Measurements from ENCODE around the gene LKAAEAR1.

The LKAAEAR1 gene

DNA sequence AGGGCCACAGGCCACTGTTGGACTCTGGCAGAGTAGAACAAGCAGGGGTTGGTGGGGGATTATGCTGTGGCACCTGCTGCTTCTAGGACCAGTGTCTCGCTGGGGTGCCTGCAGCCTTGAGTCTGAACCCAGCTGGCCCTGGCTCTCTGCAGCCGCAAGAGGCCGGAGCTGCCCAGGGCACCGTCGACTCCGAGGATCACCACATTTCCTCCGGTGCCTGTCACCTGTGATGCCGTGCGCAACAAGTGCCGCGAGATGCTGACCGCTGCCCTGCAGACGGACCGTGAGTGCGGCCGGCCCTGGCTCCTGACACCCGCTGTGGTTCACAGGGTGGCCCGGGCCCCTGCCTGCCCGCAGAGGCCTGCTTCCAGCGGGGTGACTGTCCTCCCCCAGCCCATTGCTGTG, 15.0 kb downstream of the LKAAEAR1 start:
- in situ Hi-C loops (cut with HindIII; ENCODE audit: low sequenced_read_pairs): no loop called here

DNA sequence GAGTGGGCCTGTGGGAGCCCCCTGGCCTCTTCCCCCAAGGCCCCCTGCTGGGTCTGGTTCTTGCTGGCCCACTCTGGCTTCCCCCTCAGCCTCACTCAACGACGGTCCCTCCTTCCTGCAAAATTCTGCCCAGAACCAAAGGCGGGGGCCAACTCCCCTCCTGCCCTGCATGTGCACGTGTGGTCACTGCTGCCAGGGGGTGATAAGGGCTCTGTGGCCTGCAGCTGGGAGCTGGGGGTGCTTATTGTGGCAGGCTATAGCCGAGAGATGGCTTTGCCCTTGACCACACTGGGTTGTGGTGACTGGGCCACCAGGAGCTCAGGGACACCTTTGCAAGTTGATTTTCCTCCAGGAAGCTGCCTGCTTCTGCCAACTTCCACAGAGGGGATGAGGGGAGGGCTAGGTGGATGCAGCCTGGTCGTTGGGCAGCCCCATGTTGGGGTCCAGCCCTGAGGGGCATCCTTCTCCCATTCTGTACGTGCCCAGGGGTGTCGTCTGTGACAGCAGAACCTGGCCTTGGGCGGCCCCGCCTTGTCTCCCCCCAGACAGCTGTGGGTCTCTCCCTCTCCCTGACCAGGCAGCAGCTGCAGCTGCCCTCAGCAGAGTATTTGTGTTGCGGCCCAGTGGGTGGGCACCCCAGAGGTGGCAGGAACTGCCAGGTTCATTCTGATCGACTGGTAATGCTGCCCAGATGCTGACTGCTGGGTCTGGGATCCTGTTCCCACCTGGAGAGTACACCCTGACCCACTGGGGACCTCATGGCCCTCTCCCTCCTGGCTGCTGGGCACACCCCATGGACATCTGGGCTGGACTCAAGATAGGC, 15.6 kb downstream of the LKAAEAR1 start:
- in situ Hi-C loops (cut with HindIII; ENCODE audit: low sequenced_read_pairs): no loop called here

DNA sequence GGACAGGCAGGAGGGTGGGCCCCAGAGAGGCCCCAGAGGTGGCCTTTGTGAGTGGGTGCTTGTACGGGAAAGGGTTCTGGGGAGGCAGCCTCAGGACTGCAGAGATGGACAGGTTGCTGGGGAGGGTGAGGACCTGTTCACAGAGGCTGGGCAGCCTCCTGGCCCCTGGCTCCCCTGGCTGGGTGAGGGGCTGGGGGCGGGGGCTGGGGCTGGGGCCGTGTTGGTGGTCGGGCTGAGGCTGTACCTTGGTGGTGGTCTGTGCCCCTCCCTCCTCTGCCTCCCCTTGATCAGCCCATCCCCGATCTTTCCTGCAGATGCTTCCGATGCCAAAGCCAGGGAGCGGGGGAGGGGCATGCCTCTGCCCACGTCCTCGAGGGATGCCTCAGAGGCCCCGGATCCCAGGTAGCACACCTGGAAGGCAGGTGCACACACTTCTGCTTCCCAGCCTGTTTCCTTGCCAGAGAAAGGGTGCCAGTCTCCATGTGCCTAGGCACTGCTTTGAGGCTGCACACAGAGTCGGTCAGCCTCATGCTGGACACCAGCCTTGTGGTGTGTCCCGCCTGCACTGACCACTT, 16.4 kb downstream of the LKAAEAR1 start:
- in situ Hi-C loops (cut with HindIII; ENCODE audit: low sequenced_read_pairs): no loop called here

DNA sequence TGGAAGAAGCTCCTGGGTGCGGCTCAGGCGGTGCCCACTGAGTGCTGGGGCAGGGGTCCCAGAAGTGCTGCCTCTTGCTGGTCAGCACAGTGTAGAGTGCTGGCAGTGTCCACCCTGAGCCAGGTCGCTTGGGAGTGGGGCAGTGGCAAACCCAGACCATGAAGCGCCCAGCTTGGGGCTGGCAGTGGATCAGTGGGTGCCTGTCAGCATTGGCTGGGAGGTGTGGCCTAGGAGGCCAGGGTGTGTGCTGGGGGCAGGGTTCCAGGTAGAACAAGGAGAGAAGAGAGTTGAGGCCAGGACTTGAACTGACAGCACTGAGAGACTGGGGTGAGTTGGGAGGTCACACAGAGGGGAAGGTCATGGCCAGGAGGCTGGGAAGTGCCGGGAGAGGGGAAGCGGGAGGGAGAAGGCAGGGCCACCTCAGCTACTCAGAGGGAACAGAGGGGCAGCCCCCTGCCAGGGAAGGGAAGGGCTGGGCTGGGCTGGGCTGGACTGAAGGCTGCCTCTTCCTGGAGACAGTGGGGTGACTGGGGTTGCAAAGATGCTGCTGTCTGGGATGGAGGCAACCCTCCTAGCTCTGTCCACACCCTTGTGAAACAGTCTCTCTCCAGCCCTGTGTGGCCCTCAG, 17.1 kb downstream of the LKAAEAR1 start:
- in situ Hi-C loops (cut with HindIII; ENCODE audit: low sequenced_read_pairs): no loop called here

DNA sequence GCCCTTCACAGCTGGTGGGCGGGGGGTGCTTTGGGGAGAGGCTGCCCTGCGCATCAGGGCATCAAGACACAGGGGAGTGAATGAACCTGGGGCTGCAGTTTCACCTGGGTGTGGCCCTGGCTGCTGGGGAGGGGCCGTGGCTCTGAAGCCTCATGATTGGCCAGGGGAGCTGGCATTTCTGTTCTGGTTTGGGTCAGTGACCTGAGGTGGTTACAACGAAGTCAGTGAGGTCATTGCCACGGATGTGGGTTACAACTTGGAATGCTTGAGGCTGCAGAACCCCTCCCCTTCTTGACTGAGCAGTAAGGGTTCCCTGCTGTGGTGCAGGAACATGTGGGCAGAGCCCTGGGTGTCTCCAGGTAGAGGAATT, 18.2 kb downstream of the LKAAEAR1 start:
- in situ Hi-C loops (cut with HindIII; ENCODE audit: low sequenced_read_pairs): no loop called here

DNA sequence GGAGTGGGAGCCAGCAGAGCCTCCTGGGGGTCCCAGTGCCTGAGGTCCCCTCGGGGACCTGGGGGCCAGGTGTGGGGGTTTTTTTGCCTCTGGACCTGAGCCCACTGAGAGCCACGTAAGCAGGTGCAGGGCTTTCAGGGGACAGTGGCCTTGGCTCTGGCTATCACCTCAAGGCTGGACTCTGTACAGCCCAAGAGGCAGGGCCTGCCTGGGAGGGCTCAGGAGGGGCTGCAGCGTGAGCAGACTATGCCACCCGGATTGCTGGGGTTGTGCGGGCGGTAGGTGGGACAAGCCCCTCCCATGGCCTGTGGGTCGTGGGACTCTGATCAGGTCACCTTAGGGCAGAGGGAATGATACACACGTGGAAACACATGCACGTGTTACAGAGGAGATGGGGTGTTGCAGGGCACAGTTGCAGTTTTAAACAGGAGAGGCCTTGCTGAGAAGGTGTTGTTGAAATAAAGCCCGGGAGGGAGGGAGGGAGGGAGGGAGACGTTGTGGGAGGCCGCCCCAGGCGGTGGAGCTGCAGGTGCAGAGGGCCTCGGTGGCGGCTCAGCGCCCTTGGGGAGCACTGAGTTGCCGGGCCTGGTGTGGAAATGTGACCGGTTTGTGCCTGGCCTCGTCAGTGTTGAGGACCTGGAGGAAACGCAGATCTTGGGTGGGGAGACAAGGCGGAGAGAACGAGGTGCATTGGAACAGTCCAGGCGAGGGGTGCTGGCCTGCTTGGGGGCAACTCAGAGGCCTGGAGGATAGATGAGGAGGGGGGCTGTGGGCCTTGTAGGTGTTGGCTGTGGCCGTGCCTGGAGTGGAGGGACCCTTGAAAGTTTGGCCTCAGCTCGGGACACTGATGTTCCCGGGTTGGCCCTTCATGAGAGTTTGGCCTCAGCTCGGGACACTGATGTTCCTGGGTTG, 18.9 kb downstream of the LKAAEAR1 start:
- in situ Hi-C loops (cut with HindIII; ENCODE audit: low sequenced_read_pairs): no loop called here

DNA sequence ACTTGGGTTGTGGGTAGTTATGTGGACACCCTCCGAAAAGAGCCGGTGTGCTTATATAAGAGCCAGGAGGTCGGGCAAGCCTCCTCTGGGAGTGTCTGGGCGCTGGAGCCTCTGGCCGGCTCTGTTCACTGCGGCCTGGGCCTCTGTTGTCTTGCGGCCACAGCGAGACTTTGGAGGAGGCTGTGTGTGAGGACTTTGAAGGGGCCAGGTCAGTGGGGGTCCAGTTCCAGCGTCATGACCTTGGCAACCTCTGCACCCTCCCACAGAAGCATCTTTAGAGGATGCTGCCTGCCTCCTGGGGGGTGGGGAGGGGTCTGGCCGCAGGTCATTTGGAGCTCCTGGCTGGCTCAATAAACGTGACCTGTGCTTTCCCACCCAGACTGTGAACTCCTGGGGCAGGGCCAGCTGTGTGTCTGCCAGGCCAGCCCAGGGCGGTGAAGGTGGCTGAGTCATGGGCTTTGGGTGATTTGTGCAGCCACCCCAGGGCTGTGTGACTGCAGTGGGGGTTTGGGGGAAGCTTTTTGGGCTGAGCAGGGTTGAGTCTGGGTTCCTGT, 20.0 kb downstream of the LKAAEAR1 start:
- in situ Hi-C loops (cut with HindIII; ENCODE audit: low sequenced_read_pairs): no loop called here

DNA sequence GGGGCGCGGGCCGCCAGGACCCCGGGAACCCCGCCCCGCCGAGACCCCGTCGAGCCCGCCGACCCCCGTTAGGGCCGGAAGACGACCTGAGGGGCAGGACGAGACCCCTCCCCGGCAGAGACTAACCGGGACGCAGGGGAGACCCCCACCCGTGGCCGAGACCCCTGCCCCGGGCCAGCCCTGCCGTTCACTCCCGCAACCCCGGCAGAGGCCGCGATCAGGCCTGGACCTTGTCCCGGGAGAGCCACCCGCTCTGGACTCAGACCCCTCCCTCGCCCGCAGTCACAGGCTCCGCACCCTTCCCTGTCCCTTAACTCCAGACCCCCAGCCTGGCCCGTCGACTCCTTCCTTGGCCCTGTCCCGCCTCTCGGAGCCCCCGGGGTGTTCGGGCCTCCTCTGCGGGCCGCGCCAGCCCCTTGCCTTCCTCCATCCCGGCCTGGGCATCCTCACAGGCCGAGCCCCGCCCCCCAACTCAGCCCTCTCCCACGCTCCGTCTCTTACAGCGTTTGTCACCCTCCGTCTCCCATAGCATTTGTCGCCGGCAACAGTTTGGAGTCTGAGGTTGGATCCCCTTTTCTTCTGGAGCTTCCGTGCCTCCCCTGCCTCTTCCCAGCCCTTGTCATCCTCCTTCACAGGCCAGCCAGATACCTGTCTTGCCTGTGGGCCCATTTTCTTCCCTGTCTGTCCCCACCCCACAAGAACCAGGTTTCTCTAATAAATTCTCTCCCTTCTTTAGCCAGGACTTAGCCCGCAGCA, 20.6 kb downstream of the LKAAEAR1 start:
- in situ Hi-C loops (cut with HindIII; ENCODE audit: low sequenced_read_pairs): no loop called here

DNA sequence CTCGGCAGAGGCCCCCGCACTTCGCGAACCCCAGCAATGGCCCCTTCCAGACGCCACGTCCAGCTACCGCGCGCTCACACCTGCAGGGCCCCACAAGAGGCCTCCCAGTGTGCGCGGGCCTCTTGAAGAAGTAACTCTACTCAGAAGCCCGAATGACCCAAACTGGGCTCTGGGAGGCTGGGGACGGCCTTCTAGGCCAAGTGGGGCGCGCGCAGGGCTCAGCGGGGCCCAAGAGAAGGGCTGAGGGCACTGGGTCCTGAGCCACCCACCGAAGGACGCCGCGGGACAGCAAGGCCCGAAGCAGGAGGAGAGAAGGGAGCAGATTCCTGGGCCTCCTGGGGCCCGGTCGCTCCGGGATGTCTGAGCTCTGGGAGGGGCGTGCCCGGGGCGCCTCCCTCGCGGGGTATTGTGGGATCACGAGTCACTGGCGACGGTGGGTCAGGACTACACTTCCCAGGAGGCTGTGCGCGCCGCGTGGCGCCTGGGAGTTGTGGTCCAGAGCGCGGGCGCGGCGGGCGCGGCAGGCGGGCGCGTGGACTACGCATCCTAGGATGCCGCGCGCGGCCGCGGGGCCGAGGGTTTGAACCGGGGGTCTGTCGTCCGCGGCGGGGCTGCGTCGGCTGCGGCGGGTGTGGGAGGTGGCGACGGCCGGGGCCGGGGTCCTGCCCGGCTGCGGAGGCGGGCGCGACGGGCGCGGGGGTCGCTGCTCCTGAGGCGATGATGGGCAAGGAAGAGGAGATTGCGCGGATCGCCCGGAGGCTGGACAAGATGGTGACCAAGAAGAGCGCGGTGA, 21.4 kb downstream of the LKAAEAR1 start, which contains the start of gene TCEA2:
Gene TCEA2 (plus strand): TSS at position 603 of the 793 bp plus-strand sequence. CDS start 115 bp downstream, at position 718.
- in situ Hi-C loops (cut with HindIII; ENCODE audit: low sequenced_read_pairs): no loop called here

DNA sequence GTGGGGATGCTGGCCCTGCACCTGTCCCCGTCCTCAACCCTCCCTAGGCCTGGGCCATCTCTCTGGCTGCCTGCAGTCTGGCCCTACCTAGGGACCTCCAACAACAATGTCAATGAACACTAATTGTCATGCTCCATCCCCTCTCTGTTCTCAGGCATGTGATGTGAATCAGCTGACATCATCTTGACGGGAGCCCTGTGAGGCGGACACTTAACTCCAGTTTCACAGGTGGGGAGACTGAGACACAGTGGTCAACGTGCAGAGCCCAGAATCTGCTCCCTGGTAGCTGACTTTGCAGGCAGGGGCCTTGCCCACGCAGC, 22.0 kb downstream of the LKAAEAR1 start:
- in situ Hi-C loops (cut with HindIII; ENCODE audit: low sequenced_read_pairs): no loop called here

DNA sequence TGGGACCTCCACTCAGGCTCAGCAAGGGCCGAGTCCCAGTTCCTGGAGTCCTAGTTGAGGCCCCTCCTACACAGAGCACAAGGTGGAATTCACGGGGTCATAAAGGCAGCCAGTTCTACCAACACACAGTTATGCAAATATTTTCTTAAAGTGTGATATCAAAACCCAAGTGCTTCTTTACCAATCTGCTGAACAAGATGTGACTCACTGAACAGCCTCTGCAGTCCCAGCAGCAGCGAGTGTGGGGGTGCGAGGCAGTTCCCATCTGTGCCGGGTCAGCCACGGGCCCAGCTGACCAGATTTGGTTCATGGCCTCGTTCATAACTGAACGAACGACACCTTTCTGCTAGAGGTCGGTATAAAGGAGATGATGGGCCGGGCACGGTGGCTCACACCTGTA, 25.7 kb downstream of the LKAAEAR1 start:
- in situ Hi-C loops (cut with HindIII; ENCODE audit: low sequenced_read_pairs): loop anchor here (10.0 kb wide), 1 partner anchor 184 kb away; no protein-coding TSS in a partner anchor

DNA sequence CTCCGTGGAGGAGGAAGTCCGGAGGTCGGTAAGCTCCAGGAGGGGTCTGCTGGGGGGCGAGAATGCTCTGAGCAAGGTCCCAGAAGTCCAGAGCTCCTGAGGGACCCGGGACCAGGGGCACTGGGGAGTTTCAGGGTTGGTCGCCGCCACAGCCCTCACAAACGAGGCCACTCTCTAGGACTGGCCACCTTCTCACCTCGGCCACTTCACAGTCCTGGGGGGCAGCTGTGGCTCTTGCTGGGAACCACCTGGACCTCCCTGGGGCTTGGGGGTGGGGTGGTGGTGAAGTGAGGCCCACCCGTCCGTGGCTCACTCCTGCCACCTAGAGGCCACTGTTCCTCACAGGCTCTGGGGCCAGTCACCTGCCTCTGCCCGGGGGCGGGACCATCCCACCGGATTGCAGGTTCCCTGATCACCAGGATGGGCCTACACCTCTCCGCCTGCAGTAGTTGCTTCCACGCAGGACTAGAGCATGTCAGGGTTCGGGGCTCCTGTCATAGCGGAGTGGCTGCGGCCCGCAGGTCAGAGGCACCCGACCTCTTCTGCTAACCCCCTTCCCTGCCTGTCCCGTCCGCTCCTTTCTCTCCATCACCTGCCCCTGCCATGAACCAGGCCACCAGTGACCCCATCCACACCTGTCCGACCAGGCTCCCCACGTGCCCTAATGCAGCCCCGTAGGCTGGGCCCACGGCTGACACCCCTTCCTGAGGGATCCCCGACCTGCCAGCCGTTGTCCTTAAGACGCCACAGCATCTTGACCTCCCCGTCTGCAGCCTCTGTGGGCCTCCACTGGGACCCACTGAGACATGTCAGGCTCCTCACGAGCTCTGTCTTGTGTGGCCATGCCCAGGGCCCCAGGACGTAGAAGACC, 26.3 kb downstream of the LKAAEAR1 start:
- in situ Hi-C loops (cut with HindIII; ENCODE audit: low sequenced_read_pairs): loop anchor here (10.0 kb wide), 1 partner anchor 183 kb away; no protein-coding TSS in a partner anchor

DNA sequence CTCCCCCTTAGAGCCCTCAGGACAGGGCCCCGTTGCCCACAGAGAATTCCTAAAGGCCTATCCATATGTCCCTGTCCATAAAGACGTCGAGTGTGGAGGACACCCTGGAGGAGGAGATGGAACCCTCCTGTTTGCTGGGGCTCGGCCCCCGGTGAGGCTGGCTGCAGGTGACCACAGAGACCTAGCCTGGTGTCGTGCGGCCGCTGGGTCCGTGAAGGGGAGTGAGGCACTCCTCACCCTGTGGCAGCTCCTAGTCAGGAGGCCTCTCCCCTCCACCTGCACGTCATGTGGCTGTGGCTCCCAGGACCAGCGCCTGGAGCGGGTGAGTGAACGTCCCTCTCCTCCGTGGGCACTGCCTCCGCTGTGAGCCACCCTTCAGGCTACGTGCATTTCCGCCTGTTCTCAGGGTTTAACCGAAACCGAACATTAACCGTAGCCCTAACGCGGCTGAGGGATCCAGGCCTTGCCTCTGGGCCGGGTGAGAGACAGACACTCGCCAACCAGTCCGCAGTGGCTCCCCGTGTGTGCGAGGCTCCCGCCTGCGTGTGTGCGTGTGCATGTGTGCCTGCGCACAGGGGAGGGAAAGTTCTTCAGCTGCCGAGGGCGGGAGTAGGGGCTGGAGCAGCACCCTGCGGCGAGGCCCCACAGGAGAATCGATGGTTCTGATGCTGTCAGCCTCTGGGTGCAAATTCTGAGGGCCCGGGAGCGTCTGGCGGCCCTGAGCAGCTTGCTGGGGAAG, 27.1 kb downstream of the LKAAEAR1 start:
- in situ Hi-C loops (cut with HindIII; ENCODE audit: low sequenced_read_pairs): loop anchor here (10.0 kb wide), 1 partner anchor 182 kb away; no protein-coding TSS in a partner anchor

DNA sequence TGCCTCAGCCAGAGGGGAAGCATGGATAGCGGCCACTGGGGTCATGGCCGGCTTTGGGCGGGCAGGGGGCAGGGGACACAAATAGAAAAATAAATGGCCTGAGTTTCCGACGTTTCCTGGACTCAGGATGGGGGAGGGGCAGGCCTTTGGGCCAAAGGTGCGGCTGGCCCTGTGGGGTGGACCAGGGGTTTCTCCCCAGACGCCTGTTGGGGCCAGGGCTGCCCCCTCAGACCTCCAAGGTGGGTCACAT, 27.6 kb downstream of the LKAAEAR1 start:
- in situ Hi-C loops (cut with HindIII; ENCODE audit: low sequenced_read_pairs): loop anchor here (10.0 kb wide), 1 partner anchor 182 kb away; no protein-coding TSS in a partner anchor

DNA sequence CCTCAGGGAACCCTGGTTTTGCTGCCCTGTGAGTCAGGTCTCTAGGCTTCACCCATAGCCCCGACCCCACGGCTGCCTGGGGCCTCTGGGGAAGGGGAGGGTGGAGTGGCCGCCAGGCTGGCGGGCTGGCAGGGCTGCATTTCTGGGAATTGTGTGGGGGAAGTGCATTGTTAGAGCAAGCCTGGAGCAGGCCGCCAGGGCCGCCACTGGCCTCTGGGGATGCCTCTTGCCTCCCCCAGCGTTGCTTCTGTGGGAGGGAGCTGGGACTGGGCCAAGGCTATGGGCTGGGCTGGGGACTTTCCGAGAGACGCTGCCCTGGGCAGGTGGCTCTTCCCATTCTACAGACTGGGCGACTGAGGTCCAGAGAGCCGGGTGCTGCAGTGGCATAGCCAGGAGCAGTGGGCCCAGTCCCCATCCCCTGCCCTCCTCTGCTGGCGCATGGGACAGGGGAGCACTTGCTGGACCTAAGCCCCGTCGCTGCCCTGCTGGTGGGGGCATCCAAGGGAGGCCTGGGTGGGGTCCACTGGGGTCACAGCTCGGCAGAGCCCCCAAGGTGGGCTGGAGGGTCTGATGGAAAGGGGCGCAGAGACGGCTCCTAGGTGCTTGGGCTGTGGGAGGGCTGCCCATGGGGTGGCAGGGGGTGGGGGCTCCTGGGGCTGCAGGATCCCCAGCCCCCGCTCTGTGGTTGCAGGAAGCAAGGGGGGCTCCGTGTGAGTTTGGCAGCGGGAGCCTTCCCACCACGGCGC, 28.1 kb downstream of the LKAAEAR1 start:
- in situ Hi-C loops (cut with HindIII; ENCODE audit: low sequenced_read_pairs): loop anchor here (10.0 kb wide), 1 partner anchor 181 kb away; no protein-coding TSS in a partner anchor

DNA sequence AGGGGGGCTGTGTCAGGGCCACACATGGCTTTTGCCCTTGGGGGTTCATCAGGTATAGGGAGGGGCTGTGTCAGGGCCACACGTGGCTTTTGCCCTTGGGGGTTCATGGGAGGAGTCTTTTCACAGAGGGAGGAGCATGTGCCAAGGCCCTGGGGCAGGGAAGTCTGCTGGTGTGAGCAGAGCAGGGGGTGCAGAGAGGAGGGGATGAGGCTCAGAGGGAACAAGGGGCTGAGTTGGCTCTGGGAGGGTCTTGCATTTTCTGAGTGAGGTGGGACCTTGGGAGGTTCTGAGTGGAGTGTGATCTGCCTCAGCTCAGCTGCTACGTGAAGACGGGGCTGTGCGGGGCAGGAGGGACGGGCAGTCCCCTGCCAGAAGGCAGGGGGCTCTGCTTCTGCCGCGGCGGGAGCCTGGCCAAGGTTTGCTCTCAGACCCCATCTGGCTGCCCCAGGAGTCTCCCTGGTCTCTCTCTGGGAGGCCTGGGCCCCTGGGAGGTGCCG, 28.8 kb downstream of the LKAAEAR1 start:
- in situ Hi-C loops (cut with HindIII; ENCODE audit: low sequenced_read_pairs): loop anchor here (10.0 kb wide), 1 partner anchor 181 kb away; no protein-coding TSS in a partner anchor
